ENCODE measurements around the gene MAML2. TPM values are rescaled to one million over a fixed set of nuclear protein-coding genes. Genes with fewer than 3 reads are reported as not detected.

MAML2 gene
- total RNA-seq, 2 experiments from 2014 or later: 23.9 to 37.1 TPM

GRCh38 chr11:95977534-95978174, 365.3 kb downstream of the MAML2 start:
- DNase-seq (no peak), ATAC-seq (no peak)
- POLR2A ChIA-PET: no interaction called here
- Mint-ChIP-seq H3K9me3 (ENCODE audit: low read depth) (no peaks in the 10 kb centered on the region), H3K4me3 (no peak overlapping the region), H3K27ac (no peak overlapping the region), H3K27me3 (no peaks in the 10 kb centered on the region), H3K4me1 (no peaks in the 10 kb centered on the region), H3K36me3 (ENCODE audit: low read depth) (peaks cover 45% of the 10 kb centered on the region)
- intact Hi-C loops (cut with DNase I, micrococcal nuclease): no loop called here
- CTCF ChIA-PET: interaction anchor here (0.7 to 1.6 kb wide), 3 partner anchors 9 to 16 kb away, joined by 3 to 4 read pairs (median 4); no protein-coding TSS in a partner anchor

- Mint-ChIP-seq H3K9me3 (ENCODE audit: low read depth) (no peaks in the 10 kb centered on the region), H3K27ac (no peak overlapping the region), H3K4me1 (no peaks in the 10 kb centered on the region), H3K36me3 (ENCODE audit: low read depth) (peaks cover 42% of the 10 kb centered on the region), H3K27me3 (no peaks in the 10 kb centered on the region), H3K4me3 (no peak overlapping the region)
- DNase-seq (no peak), ATAC-seq (no peak)
- POLR2A ChIA-PET: no interaction called here
- CTCF ChIA-PET: interaction anchor here (1.2 to 1.6 kb wide), 3 partner anchors 11 to 18 kb away, joined by 3 to 4 read pairs (median 4); no protein-coding TSS in a partner anchor
- intact Hi-C loops (cut with DNase I, micrococcal nuclease): no loop called here
Measured at GRCh38 chr11:95976550-95976949, 366.4 kb downstream of the MAML2 start.

- intact Hi-C loops (cut with DNase I, micrococcal nuclease): no loop called here
- DNase-seq (no peak), ATAC-seq (no peak)
- CTCF ChIA-PET: interaction anchor here (0.8 kb wide), 1 partner anchor 204 kb away, joined by 3 read pairs; no protein-coding TSS in a partner anchor
- Mint-ChIP-seq H3K27me3 (no peaks in the 10 kb centered on the region), H3K9me3 (ENCODE audit: low read depth) (no peaks in the 10 kb centered on the region), H3K27ac (no peak overlapping the region), H3K36me3 (ENCODE audit: low read depth) (peaks cover 30% of the 10 kb centered on the region), H3K4me3 (no peak overlapping the region), H3K4me1 (no peaks in the 10 kb centered on the region)
- POLR2A ChIA-PET: no interaction called here
Measured at GRCh38 chr11:95975343-95975742, 367.7 kb downstream of the MAML2 start.

GRCh38 chr11:95972060-95972459, 370.9 kb downstream of the MAML2 start:
- intact Hi-C loops (cut with DNase I, micrococcal nuclease): no loop called here
- DNase-seq: no peak
- Mint-ChIP-seq H3K4me1 (no peaks in the 10 kb centered on the region), H3K27ac (no peak overlapping the region), H3K27me3 (no peaks in the 10 kb centered on the region), H3K9me3 (ENCODE audit: low read depth) (peaks cover 2% of the 10 kb centered on the region), H3K36me3 (ENCODE audit: low read depth) (peaks cover 3% of the 10 kb centered on the region), H3K4me3 (no peak overlapping the region)
- ChIA-PET CTCF (interaction anchor here (0.9 kb wide), 1 partner anchor 29 kb away, joined by 4 read pairs; no protein-coding TSS in a partner anchor), POLR2A (no interaction called here)
- ATAC-seq: no peak

- intact Hi-C loops (cut with DNase I, micrococcal nuclease): no loop called here
- ATAC-seq (no peak), DNase-seq (no peak)
- POLR2A ChIA-PET: no interaction called here
- no peak overlapping the region for H3K27ac Mint-ChIP-seq
- no peaks in the 10 kb centered on the region for H3K27me3 Mint-ChIP-seq
- H3K36me3 Mint-ChIP-seq (ENCODE audit: low read depth): no peaks in the 10 kb centered on the region
- no peaks in the 10 kb centered on the region for H3K4me1 Mint-ChIP-seq
- peaks cover 2% of the 10 kb centered on the region for H3K9me3 Mint-ChIP-seq (ENCODE audit: low read depth)
- H3K4me3 Mint-ChIP-seq: no peak overlapping the region
- CTCF ChIA-PET: interaction anchor here (1.1 kb wide), 1 partner anchor 9 kb away, joined by 3 read pairs; no protein-coding TSS in a partner anchor
Measured at GRCh38 chr11:95968585-95968984, 374.4 kb downstream of the MAML2 start.

- Mint-ChIP-seq H3K4me1 (no peaks in the 10 kb centered on the region), H3K36me3 (ENCODE audit: low read depth) (no peaks in the 10 kb centered on the region), H3K9me3 (ENCODE audit: low read depth) (peaks cover 2% of the 10 kb centered on the region), H3K27ac (no peak overlapping the region), H3K27me3 (no peaks in the 10 kb centered on the region), H3K4me3 (no peak overlapping the region)
- POLR2A ChIA-PET: no interaction called here
- no peak for ATAC-seq
- CTCF ChIA-PET: interaction anchor here (0.6 to 1.4 kb wide), 3 partner anchors 12 to 214 kb away, joined by 3 read pairs; no protein-coding TSS in a partner anchor
- no peak for DNase-seq
- intact Hi-C loops (cut with DNase I, micrococcal nuclease): no loop called here
Measured at GRCh38 chr11:95964281-95964680, 378.7 kb downstream of the MAML2 start.

GRCh38 chr11:95961758-95962157, 381.2 kb downstream of the MAML2 start:
- H3K4me3 Mint-ChIP-seq: no peak overlapping the region
- no peaks in the 10 kb centered on the region for H3K4me1 Mint-ChIP-seq
- no peaks in the 10 kb centered on the region for H3K27me3 Mint-ChIP-seq
- no peak overlapping the region for H3K27ac Mint-ChIP-seq
- ChIA-PET POLR2A (no interaction called here), CTCF (no interaction called here)
- intact Hi-C loops (cut with DNase I, micrococcal nuclease): no loop called here
- no peak for ATAC-seq
- H3K9me3 Mint-ChIP-seq (ENCODE audit: low read depth): no peaks in the 10 kb centered on the region
- DNase-seq: no peak
- H3K36me3 Mint-ChIP-seq (ENCODE audit: low read depth): no peaks in the 10 kb centered on the region

- peaks cover 5% of the 10 kb centered on the region for H3K9me3 Mint-ChIP-seq (ENCODE audit: low read depth)
- H3K4me3 Mint-ChIP-seq: no peak overlapping the region
- no peaks in the 10 kb centered on the region for H3K4me1 Mint-ChIP-seq
- ATAC-seq: no peak
- DNase-seq: no peak
- no peaks in the 10 kb centered on the region for H3K36me3 Mint-ChIP-seq (ENCODE audit: low read depth)
- intact Hi-C loops (cut with DNase I, micrococcal nuclease): no loop called here
- ChIA-PET CTCF (interaction anchor here (0.5 to 0.9 kb wide), 2 partner anchors 20 to 28 kb away, joined by 3 read pairs; no protein-coding TSS in a partner anchor), POLR2A (no interaction called here)
- H3K27ac Mint-ChIP-seq: no peak overlapping the region
- H3K27me3 Mint-ChIP-seq: no peaks in the 10 kb centered on the region
Measured at GRCh38 chr11:95950905-95951304, 392.1 kb downstream of the MAML2 start.

- no peak overlapping the region for H3K4me3 Mint-ChIP-seq
- ATAC-seq (no peak), DNase-seq (no peak)
- ChIA-PET CTCF (no interaction called here), POLR2A (no interaction called here)
- peaks cover 18% of the 10 kb centered on the region for H3K9me3 Mint-ChIP-seq (ENCODE audit: low read depth)
- intact Hi-C loops (cut with DNase I, micrococcal nuclease): no loop called here
- no peaks in the 10 kb centered on the region for H3K27me3 Mint-ChIP-seq
- H3K4me1 Mint-ChIP-seq: no peaks in the 10 kb centered on the region
- H3K36me3 Mint-ChIP-seq (ENCODE audit: low read depth): no peaks in the 10 kb centered on the region
- H3K27ac Mint-ChIP-seq: no peak overlapping the region
Measured at GRCh38 chr11:95948637-95949036, 394.4 kb downstream of the MAML2 start.

GRCh38 chr11:95944623-95945022, 398.4 kb downstream of the MAML2 start:
- intact Hi-C loops (cut with DNase I, micrococcal nuclease): no loop called here
- H3K4me1 Mint-ChIP-seq: no peaks in the 10 kb centered on the region
- H3K27ac Mint-ChIP-seq: no peak overlapping the region
- ChIA-PET POLR2A (no interaction called here), CTCF (interaction anchor here (1.0 kb wide), 1 partner anchor 9 kb away, joined by 3 read pairs; no protein-coding TSS in a partner anchor)
- H3K9me3 Mint-ChIP-seq (ENCODE audit: low read depth): peaks cover 17% of the 10 kb centered on the region
- no peaks in the 10 kb centered on the region for H3K27me3 Mint-ChIP-seq
- H3K36me3 Mint-ChIP-seq (ENCODE audit: low read depth): no peaks in the 10 kb centered on the region
- no peak for ATAC-seq
- no peak overlapping the region for H3K4me3 Mint-ChIP-seq
- no peak for DNase-seq

- ChIA-PET POLR2A (no interaction called here), CTCF (no interaction called here)
- no peaks in the 10 kb centered on the region for H3K4me1 Mint-ChIP-seq
- H3K36me3 Mint-ChIP-seq (ENCODE audit: low read depth): no peaks in the 10 kb centered on the region
- no peak for DNase-seq
- no peaks in the 10 kb centered on the region for H3K27me3 Mint-ChIP-seq
- no peak overlapping the region for H3K27ac Mint-ChIP-seq
- no peak for ATAC-seq
- intact Hi-C loops (cut with DNase I, micrococcal nuclease): no loop called here
- peaks cover 13% of the 10 kb centered on the region for H3K9me3 Mint-ChIP-seq (ENCODE audit: low read depth)
- no peak overlapping the region for H3K4me3 Mint-ChIP-seq
Measured at GRCh38 chr11:95943546-95943945, 399.4 kb downstream of the MAML2 start.

- POLR2A ChIA-PET: no interaction called here
- ATAC-seq: no peak
- Mint-ChIP-seq H3K27me3 (no peaks in the 10 kb centered on the region), H3K9me3 (ENCODE audit: low read depth) (peaks cover 6% of the 10 kb centered on the region), H3K4me3 (no peak overlapping the region), H3K36me3 (ENCODE audit: low read depth) (no peaks in the 10 kb centered on the region), H3K4me1 (no peaks in the 10 kb centered on the region), H3K27ac (no peak overlapping the region)
- no peak for DNase-seq
- intact Hi-C loops (cut with DNase I, micrococcal nuclease): no loop called here
- CTCF ChIA-PET: no interaction called here
Measured at GRCh38 chr11:95939091-95939490, 403.9 kb downstream of the MAML2 start.

All from activated CD4-positive, alpha-beta T cell treated with anti-CD3 and anti-CD28 coated beads for 36 hours (primary cell).